HG02981 (cell line): Measurements from ENCODE around the gene NPB.

Source experiments
- ATAC-seq: cut with Tn5 transposase; IDR thresholded peaks from one replicate; pipeline ENCODE4 v1.9.1; 2021; ENCODE audit warnings: mild to moderate bottlenecking, moderate library complexity; ENCODE audit not compliant: unreplicated experiment

NPB gene

DNA sequence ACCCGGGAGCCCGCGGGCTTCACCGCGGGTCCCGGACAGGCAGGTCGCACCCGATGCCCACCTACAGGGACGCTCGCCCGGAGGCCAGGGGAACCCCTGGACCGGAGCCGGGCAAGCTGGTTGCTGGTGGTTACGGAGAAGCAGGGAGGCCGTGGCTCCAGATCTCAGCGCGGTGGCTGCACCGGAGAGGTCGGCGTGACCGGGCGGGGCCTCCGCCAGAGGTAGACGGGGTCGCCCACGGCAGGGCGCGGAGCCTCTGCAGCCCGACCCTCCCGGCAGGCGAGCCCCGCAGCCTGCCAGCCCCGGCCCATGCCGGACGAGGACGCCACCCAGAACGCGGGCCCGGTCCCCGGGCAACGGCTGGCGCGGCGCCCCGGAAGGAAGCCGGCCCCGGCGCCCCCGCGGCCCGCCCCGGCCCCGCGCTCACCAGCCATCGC lies 8.8 kb downstream of the NPB start:
- ATAC-seq = peak; percentile 25

DNA sequence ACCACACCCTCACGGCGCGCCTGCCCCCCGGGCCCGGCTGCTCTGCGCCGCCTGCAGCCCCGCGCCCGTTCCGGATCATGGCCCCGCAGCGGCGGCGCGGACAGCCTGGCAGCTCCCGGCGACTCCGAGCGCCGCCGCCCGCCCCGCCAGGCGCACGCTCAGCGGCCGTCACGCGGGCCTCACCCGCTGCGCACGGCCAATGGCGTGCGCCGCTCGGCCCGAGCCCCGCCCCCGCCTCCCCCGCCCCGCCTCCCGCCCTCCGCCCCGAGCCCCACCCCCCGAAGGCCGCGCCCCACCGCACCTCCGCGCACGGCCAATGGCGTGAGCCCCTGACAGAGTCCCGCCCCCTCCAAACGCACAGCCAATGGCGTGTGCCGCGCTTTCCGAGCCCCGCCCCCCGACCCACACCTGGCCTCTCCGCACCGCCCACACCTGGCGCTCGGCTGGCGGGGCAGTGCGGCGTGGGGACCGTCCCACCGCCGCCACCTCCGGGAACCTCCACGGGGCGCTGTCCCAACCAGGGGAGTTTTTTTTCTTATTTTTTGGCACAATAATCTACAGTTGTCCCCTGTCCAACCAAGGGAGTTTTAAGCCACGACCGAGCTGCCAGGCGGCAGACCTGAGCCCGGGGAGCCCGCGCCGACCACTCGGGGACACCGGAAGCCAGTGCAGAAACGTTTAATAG lies 9.4 kb downstream of the NPB start, which contains the start of gene PCYT2:
Gene PCYT2, minus strand, starts transcription at position 123 of the 685 bp plus-strand sequence. Its CDS starts 44 bp downstream, at position 79.
- ATAC-seq = peak; percentile 74

DNA sequence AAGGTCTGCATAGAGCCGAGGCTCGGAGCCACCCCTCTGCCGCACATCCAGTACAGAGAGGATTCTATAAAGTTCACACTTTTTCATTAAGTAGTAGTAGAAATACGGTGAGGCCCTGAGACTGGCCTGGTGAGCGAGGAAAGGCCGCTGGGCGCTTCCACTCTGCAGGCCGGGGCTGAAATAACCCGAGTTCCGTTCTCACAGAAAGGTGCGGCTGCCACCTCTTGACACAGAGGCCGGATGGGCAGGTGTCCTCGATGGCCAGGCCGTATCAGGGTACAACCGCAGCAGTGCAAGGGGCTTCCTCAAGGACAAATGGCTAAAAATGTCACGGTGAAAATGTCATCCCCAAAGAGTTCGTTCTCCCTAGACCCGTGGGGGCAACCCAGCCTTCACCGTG lies 9.9 kb downstream of the NPB start:
- no peak for ATAC-seq

DNA sequence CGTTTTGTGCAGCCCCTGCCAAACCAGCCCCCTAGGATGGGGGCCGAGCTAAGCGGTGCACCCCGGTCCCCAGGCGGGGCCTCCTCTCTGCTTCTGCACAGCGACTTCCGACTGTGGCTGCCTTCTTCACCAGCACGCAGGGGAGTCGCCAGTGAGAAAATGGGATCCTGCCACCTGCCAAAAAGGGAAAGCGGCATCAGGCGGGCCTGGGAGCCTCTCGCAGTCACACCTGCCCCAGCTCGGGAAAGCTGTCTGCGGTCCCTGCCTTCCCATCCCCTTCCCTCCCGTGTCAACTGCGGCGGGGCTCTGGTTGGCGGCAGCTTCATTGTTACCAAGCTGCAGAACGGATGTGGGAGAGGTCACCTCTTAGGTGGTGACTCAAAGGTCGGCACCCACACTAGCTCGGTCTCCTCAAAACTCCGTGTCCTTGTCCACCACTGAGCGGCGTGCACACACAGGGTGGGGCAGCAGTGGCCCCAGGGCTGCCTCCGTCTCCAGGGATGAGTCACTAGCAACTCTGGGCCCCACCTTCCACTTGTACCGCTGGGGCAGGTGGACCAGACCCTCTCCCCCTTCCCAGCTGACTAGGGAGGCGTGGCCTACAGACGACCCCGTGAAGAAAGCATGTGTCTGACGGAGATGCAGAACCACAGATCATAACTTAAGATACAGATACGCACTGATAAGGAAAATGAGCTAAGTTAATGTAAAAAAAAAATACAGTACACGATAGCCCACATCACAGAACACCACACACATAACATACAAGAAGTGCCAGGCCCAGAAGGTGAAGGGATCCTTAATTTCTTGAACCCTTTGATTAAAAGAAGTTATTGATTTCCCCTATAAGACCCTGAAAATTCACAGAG lies 10.6 kb downstream of the NPB start:
- ATAC-seq = no peak

DNA sequence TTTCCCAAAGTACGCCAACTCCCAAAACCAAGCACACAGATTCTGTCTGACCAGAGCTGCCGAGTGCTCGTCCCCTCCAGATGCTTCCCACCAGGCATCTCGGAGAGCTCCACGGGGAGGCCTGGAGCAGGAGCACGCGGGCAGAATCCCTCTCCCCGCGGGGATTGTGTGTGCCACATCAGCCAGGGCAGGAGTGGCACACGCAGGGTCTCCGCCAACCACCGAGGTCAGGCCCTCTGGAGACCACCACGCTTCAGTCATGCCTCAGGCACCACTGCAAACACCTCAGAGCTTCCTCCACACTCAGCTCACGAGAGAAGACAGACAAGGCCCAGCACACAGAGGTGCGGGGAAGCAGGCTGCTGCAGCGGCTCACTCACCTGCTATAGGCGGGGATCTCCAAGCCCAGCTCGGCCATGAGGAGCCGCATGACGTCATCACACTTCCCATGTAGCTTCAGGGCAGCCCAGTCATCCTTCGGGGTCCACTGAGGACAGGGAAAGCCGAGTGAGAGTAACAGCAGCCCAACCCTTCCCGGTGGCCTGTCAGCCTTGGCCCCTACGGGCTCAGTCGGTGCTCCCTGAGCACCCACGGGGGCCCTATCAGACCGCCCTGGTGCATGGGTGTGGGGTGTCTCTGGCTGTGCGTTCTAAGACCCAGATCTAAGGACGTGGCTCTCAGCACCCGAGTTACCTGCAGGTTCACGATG lies 11.5 kb downstream of the NPB start:
- ATAC-seq = no peak

DNA sequence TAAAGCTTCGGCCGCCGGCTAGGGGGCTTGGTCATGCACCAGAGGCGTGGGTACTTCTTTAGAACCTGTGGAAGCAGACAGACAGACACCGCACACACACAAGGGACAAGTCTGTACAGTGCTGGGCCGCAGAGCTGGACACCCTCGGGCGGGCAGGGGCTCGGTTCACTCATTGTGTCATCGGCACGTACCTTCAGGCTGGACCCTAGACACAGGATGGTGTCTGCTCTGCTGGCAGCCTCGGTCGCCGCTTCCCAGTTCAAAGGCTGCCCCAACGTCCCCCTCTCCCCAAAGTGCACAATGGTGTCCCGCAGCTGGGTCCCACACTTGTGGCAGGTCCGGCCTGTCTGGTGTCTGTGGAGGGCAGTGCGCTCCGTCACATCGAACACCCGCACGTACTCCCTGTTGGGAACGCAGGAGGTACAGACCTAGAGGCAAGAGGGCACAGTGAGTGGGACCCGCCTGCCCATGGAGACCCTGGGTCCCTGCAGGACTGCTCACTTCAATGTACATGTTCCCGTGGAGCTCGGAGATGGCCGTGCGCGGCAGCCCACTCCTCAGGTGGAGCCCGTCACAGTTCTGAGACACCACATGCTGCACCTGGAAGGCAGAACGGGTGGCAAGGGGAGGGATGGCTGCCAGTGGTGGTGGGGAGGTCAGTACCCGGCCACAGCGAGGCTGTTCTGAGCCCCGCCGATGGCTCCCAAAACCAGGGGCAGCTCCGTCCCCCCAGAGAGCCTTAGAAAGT lies 12.2 kb downstream of the NPB start:
- no peak for ATAC-seq

DNA sequence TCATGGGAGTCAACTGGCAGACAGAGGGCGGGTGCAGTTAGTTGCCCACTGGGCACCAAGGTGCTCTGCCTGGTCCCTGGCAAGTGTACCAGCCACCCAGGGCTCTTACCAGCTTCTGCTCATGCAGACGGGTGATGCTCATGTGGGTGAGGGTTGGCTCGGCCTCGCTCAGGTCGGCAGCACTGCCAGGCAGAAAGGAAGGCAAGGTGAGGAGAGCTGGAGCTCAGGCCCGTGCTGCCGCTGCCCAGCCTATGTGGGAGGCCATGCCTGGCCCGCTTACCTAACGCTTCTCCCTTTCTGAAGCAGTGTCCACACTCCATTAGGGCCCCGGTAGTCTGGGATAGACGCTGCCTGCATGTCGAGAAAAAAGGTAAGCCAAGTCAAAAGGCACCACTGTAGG lies 13.3 kb downstream of the NPB start:
- ATAC-seq = no peak

DNA sequence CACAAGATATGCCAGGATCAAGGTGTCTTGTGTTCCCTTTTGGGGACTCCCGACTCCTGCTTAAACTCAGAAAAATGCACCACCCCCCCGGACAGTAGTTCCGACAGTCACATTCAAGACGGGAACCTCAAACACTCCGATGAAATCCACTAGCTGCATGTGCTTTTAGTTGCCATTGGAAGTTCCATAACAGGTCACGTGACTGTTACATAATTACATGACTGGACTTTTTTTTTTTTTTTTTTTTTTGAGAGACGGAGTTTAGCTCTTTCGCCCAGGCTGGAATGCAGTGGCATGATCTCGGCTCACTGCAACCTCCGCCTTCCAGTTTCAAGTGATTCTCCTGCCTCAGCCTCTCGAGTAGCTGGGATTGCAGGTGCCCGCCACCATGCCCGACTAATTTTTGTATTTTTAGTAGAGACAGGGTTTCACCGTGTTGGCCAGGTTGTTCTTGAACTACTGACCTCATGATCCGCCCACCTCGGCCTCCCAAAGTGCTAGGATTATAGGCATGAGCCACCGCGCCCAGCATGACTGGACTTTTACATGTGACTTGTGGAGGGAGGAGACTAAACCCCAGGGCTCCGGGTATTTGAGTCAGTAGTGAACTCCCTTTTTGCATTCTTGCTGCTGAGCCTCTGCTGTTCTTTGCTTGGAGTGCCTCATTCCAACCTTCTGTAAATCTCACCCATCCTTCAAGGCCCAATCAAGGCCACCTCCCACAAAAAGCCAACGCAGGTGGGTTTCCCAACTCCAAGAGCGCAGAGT lies 14.4 kb downstream of the NPB start:
- ATAC-seq = no peak

DNA sequence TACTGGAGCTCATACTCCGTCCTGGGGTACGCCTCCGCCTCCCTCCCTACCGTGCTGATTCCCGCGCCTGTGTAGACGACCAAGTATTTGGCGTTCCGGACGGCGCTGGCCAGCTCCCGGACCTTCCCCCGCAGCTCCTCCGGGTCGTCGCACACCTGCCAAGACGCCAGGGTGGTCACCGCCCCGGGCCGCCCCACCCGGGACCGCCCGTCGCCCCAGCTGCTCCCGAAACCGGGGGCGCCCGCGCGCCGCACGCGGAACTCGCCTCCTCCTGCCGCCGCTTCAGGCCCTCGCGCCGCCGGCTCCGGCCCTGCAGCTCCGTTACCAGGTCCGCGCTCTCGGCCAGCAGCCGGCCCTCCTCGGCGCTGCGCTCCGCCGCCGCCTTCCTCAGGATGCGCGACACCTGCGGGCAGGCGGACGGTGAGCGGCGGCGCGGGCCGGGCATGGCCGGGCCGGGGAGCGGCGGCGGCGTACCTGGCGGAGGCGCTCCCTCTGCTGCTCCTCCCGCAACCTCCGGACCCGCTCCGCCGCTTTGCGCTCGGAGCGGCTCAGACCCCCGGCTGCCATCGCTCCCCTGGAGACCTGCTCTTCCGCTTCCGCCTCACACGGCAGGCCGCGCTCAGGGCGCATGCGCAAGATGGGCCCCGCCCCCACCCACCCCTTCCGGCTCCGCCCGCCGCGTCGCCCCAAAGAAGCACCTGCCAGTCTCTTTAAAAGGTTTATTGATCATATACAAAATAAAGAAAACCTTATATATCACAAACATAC lies 15.7 kb downstream of the NPB start, which contains the start of gene SIRT7:
Gene SIRT7, minus strand, starts transcription at position 612 of the 768 bp plus-strand sequence. Its CDS starts 45 bp downstream, at position 567.
- ATAC-seq = peak; percentile 59

DNA sequence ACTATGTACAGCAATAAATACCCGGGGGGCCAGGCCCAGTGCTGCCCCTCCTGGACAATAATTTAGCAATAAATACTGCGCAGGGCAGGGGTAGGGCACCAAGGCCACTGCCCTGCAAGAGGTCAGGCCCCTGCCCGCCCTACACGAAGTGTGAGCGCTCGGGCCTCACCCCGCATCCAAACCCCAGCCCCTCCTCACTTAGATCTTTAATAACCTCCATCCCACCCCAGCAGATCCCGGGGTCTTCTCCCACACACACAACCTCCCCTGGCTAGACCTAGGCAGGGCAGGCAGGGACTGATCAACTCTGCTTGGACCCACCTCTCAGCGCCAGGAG lies 16.3 kb downstream of the NPB start:
- ATAC-seq = peak; percentile 11

DNA sequence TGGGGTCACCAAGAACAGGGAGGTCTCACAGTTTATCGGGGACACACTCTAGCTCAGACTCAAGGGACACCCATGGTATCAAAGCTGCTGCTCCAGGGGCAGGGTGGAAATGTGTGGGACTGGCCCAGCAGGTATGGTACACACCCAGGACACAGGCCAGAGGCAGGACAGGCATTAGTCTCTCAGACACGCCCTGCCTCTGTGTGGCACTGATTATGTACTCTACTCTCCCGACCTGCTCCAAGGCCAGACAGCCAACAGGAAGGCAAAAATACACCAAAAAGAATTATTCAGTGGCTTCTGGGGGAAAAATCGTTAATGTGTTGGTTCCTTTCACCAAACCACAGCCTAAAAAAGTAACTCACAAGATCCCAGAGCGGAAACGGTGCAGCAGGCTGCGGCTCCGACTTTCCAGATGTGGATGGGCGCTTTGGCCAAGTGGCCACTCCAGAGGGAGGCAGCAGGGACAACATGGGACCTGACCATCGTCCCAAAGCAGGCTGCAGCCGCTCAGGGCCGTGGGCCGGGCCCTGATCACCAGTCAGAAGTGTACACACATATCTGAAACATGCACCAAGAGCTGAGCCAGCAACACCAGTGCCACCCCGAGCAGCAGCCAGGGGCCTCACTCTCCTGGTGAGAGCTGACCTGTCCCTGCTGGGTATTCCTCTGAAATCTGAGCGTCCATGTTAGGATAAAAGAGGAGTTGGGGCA lies 17.0 kb downstream of the NPB start:
- no peak for ATAC-seq

DNA sequence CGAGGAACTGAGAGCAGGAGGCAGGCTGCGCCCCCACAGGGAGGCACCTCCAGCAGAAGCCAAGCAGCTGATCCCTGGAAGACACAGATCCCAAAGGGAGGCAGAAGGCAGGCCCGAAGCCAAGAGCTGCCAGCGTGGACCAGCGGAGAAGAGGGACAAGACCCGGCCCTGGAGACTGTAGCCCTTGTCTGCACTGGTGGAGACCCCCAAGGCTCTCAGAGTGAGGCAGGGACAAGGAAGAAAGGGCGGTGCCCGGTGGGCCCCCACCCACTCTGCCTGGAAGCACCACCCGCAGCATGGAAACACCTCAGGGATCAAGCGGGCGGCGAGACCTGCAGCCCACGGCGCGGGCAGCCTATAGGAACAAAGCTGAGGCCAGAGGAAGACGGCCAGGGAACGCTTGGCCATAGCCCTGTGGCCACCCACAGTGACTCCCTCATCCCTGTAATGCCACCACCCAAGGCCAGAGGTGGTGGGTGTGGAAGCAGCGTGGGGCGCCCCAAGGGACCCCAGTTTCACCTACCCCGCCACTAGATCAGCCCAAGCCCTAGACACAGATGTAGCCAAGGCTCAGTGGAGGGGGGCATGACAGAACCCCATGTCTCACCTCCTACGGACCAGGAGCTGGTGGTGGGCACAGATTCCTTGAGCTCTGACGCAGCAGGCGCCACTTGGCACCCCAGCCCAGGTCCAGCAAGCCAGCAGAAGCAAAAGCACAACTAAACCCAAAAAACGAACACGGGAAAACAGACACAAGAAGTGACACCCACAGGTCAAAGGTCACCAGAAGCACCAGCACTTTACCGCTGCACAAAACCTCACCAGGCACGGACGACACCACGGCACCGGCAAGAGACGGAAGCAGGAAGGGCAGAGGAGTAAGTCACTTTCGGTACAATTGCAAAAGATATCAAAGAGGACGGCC lies 18.8 kb downstream of the NPB start:
- no peak for ATAC-seq

DNA sequence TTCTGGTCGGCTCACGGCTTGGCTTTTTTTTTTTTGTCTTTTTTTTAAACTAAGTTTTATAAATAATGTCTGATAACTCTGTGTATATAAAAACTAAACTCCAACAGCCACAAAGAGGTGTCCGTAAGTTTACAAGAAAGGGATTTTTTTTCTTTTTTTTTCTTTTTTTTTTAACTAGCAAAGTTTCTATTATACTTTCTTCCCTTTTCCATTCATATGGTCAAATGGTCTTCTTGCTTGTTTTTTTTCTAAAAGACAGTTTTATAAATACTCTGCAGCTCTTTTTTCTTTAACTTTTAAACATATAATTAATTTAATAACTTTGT lies 19.5 kb downstream of the NPB start:
- ATAC-seq = no peak

DNA sequence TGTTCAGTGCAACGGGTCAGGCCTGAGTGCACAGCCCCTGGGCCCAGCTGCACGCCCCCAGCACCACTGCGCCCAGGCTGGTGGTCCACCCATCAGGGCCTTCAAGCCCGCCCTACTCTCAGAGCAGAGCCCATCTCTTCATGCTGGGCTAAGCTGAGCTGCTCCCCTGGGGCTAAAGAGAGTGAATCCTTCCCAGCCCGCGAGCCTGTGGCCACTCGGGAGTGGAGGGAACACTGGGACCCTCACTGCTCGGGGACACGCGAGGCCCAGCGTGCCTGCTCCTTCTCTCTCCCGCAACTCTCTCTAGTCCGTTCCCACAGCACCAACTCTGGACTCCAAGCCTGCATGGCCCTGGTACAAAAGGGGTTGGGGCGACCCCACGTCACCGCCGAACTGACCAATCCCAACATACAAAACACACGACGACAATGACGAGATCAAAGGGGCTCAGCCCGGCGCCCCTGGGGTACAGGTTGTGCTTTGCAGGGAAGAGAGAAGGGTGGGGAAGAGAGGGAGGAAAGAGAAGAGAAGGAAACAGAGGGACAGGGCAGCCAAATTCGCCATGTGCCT lies 20.0 kb downstream of the NPB start:
- no peak for ATAC-seq

DNA sequence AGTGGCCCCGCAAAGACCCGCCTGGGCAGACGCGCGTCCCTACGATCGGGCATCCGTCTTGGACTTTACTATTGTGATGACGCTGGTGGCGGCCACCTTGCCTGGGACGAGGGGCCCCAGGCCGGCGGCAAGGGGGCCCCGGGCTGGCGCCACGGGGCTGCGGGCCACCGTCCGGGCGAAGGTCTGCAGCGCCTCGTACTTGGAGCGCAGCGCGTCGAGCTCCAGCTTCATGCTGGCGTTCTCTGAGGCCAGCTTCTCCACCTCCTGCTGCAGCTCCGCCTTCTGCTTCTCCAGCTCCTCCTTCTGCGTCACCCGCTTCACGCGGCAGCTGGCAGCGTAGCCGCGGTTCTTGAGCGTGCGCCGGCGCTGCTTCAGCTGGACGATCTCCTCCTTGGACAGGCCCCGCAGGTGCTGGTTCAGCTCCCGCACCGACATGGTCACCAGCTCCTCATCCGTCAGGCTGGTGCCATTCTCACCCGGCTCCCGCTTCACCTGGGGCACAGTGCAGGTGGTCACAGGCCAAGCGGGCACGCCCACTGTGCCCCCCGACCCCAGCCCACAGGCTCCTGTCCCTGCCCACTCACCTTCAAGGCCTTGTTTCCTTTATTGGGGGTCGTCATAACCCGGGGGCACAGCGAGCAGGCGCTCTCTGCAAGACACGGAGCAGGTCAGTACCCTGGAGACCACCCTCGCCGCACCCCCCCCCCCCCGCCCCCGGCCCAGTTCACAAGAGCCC lies 20.7 kb downstream of the NPB start:
- no peak for ATAC-seq

DNA sequence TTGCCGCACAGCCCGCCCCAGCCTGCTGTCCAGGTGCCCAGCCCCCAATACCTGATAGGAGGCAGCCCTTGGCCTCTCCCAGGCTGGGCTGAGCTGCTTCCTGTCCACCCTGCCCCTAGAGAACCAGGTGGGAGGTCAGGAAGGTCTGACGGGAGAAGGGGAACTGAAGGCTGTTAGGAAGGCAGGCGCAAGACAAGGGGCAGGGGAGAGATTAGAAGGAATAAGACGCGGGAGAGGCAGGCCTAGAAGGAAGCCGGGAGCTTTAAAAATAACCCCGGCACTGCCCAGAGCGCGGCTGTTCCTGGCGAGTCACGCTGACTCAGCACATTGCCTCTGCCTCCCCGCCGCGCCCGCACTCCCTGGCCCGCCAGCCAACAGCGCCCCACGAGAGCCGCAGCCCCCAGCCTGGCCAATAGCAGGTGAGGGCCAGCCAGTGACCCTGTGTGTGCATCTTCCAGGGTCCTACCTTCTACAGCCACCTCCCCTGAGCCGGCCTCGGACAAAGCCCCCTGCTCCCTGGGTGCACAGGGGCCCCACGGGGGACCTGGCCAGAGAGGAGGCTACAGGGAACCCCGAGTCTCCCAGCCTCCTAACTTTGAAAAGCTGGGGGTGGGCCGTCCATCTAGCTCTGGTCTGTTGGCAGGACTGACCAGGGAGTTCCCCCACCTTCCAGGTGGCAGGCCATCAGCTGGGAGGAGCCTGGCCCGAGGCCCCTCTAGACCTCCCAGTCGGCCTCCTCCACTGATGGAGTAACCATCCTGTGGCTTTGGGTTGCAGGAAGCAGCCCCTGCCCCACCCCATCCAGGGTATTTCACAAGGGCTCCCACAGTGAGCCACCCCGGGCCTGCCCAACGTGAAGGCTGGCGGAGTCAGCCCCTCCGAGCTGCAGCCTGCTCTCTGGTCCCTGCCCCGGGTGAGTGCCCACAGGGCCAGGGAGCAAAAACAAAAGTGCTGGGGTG lies 21.5 kb downstream of the NPB start:
- no peak for ATAC-seq
